ENCODE data around the gene PPP6R2.

PPP6R2 gene

DNA sequence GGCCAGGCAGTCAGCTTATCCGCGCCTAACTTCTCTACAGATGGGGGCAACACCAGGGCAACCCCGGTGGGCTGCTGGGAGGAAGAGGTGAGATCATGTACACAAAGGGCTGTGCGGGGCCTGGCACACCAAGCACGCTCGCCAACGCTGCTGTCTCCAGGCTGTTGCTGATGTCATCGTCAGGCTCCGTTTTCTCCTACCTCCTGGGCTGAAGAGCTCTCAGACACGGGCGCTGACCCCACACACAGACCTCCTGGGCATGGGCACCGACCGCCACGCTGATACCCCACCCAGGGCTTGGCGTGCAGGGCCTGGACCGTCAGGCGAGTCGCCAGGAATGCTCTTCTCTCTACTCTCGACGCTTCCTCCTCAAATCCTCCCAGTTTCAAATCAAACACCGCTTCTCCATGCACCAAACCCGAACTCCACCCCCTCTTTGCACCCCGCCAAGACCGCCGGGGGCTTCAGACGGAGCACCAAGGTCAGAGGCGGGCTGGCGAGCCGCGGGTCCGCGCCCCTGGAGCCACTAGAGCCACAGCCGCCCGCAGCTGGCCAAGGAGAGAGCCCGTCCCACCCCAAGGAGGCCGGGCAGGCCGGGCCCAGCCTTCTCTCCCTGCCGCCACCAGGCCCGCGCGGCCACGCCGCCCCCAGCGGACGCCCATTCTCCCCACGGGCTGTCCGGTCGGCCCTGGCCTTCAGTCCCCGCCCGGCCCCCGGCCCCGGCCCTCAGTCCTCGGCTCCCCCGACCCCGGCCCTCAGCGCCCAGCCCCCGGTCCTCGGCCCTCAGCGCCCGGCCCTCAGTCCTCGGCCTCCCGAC is 130.9 kb downstream of the PPP6R2 start:
- no peak for DNase-seq

DNA sequence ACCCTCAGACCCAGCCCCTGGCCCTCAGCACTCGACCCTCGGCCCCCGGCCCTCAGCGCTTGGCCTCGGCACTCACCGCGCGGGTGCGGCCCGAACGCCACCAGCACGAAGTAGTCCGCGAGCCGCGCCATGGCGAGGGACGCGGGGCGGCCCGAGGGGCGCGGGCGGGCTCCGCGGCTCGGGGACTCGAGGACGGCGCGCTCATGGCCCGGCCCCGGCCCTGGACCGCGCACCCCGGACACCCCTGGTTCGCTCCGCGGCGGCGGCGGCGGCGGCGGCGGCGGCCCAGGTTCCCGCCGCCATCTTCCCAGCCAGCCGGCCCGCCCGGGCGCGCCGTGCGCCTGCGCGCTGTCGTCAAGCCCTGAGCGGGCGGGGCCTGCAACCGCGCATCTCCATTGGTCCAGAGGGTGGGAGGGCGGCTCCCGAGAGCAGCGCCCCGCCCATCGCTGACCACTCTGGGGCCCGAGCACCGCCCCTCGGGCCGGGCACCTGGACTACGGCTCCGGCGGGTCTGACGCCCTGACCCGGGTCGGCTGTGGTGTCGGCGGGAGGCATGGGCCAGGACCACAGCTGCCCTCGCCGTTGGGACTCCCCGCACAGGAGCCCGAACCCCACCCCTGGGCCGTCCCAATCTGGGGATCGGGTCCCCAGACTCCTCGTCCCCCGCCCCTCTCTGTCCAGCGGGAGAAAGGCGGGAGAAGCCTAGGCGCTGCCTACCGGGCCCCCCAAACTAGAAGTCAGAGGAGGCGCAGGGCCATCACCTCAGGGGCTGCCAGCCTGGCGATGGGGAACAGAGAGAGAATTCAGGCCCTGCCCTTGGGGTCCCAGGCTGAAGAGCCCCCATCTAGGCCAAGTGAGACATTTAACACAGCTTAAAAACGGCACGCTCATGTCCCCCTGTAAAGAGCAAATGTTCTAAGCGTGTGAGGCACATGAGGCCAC is 131.9 kb downstream of the PPP6R2 start, which contains the start of gene SBF1:
TSS of gene SBF1 (minus strand) at position 326 of the 942 bp plus-strand sequence. CDS start at position 131, 195 bp downstream.
- DNase-seq = peak; percentile 82

DNA sequence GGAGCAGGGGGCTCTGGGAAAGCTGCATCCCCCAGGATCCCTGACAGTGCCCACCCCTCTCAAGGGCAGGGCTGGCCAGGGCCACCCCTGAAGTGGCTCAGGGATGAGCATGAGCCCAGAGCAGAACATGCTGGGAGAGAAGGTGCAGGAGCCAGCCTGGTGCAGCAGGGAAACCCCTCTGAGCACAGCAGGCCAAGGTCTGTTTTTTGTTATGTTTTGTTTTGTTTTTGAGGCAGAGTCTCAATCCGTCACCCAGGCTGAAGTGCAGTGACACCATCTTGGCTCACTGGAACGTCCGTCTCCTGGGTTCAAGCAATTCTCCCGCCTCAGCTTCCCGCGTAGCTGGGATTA is 132.5 kb downstream of the PPP6R2 start:
- no peak for DNase-seq

DNA sequence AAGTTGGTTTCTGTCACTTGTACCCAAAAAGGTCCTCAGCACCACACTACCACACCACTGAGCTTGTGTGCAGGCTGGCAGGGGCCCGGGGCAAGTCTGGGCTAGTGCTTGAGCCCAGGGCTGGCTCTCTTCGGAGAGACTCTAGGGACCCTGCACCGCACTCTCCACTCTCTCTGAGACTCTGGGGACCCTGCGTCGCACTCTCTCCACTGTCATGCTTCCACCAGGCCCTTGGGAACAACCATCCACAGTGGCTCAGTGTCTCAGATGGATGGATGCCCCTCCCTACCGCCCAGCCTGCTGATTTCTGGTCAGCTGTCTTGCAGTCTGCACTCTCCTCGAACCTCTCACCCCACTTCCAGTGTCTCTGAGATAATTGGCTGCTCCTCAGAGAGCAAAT is 133.7 kb downstream of the PPP6R2 start:
- DNase-seq = no peak

DNA sequence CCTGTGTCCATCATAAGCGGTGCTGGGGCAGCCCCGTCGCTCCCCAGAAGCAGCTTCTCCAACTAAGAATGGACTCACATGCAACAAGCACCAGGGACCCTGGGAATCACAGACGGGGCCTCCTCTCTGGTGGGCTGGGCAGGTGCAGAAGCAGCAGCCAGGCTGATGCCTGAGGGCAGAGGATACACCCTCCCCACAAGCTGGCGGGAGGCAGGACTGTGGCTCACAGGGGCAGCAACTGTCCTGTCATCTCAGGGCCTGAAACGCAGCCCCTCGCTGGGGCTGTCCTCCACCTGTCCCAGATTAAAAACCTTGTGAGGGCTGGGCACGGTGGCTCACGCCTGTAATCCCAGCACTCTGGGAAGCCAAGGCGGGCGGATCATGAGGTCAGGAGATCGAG is 134.8 kb downstream of the PPP6R2 start:
- DNase-seq = no peak

DNA sequence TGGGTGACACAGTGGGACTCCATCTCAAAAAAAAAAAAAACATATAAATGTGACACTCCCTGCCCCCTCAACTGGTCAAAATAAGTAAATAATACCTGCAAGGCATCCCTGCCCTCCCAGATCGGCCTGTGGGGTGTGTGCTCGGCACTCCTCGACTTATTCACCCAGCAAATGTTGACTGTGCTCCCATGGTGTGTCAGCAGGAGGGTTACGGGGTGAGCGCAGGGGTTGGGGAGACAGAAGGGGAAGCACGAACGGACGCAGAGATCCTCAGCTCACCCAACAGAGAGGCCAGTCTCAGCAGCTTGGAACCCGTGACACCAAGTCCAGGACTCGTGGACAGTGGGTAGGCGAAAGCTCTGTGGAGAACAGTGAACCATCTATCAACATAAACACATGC is 136.6 kb downstream of the PPP6R2 start:
- DNase-seq = no peak

DNA sequence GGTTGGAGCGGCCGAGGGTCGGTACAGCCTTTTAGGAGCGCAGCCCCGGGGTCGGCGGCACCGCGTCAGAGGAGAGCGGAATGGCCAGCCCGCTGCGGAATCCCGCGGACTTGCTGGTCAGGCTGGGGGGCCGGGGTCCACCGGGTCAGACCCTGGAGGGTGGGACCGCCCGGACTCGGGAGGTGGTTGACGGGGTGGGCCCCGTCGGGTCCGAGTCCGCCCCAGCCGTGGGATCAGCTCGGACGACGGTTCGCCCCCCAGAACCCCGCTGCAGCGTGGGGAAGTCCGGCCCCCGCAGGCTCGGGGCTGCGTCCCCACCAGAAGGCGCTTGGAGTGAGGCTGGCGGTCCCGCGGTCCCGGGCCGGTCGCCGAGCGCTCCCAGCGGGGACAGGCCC is 137.9 kb downstream of the PPP6R2 start:
- no peak for DNase-seq

DNA sequence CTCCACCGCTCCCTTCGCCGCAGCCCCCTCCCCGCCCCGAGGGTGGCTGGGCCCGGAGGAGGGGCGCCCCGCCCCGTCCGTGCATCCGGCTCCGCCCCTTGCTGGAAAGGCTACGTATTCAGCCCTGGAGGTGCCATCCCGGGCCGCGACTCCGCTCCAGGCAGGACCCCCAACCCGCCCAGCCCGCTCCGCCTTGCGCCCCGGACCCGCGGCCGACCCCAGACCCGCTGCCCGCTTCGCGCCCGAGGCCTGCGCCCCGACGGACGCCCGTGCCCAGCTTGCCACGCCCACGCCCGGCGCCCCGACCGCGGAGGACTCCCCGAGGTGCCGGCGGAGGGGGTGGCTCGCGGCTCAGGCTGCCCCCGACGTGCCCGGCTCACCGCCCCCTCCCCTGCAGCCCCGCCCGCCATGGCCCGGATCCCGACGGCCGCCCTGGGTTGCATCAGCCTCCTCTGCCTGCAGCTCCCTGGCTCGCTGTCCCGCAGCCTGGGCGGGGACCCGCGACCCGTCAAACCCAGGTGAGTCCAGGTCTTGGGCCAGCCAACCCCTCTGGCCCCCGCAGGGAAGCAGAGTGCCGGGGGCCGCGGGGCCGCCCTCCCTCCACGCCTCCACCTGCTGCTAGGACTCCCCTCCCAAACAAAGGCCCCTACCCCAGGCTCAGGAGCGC is 138.4 kb downstream of the PPP6R2 start, which contains the start of gene ADM2:
TSS of gene ADM2 (plus strand) at position 104 of the 667 bp plus-strand sequence. CDS start at position 409, 305 bp downstream.
- DNase-seq = no peak

DNA sequence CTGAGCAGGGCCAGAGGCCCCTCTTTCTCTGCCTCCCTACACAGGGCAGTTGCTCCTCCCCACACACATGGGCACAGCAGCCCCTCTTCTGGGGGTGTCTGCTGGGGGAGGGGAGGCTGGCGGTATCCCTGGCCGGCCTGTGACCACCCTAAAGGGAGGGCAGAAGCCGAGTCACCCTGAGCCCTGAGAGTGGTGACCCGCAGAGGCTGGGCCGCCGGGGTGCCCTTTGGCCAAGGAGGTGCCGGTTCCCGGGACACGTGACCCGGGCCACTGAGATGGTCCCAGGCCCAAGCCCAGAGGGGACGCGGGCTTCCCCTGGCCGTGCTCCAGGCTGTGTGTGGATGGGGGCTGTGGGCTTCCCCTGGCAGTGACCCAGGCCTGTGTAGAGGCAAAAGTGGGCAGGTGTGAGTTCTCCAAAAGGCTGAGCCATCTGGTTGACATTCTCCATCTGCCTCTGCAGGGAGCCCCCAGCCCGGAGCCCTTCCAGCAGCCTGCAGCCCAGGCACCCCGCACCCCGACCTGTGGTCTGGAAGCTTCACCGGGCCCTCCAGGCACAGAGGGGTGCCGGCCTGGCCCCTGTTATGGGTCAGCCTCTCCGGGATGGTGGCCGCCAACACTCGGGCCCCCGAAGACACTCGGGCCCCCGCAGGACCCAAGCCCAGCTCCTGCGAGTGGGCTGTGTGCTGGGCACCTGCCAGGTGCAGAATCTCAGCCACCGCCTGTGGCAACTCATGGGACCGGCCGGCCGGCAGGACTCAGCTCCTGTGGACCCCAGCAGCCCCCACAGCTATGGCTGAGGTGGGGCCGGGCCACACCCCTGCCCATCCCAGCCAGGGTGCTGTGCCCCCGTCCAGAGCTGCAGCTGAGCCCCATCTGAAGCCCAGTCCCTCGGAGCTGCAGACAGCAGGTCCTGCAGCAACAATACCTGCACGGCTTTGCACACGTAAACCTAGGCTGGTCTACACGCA is 139.3 kb downstream of the PPP6R2 start:
- DNase-seq = no peak

DNA sequence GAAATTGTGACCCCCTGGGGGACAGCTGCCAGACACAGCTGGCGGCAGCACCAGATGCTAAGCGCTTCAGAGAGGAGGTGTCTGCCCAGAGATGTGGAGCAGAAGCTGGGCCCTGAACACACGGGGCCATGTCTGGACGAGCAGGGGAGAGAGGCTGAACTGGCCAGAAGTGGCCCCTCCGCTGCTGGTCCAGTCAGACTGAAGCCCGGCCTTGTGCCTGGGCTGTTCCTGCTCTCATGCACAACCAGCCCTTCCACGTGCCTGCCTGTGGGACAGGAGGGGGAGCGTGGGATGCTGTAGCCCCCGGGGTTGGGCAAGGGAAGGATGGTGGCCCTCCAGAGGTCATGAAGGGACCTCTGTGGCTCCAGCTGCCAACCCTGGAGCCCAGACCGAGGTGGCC is 140.0 kb downstream of the PPP6R2 start:
- DNase-seq = no peak

DNA sequence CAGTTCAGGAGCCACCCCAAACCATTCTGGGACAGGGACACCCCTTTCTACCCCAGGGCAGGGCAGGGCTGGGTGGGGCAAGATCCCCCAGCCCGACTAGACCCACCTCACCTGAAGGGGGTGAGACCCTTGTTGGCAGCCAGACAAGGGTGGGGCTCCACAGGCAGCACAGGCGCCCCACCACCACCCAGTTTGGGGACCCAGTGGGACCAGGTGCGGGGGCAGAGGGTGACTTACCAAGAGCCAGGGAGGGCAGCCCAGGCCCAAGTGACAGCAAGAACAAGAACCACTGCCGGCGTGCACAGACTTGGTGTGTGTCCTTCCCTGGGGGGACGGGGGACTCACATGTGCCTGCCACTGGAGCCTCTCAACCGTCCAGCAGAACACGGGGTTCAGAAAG is 140.4 kb downstream of the PPP6R2 start:
- DNase-seq = no peak

DNA sequence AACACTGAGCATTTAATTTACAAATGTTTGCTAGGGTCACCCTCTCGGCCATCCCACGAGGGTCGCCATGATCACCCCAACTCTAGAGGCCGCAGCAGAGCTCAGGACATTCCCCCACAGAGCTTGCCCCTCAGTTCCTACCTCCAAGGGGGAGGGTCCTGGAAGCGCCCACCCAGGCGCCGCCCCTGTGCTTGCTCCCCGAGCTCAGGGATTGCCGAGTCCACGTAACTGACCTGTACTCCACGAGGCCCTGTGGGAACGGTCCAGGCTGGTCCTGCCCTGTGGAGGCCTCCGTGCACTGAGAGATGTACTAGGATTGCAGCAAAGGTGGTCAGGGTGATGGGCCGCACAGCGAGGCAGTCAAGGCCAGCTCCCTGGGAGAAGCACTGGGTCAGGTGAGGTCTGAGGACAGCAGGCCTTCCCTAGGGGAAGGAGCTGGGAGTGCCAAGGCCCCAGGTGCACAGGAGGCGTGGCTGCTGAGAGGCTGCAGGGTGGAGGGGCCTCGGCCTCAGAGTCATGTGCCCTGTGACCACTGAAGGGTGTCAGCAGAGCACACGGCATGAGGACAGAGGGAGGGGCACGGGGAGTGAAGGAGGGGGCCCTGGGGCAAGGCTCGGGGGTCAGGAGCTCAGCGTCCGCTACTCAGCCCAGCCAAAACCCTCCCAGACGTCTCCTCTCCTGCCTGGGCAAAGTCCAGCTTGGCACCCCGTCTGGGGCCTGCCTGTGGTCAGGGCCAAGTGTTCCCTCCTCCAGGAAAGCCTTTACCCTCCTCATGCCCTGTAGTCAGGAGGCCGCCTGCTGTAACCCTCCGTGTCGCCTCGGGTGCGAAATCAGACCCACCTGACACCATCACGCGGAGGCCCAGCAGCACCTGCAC is 141.1 kb downstream of the PPP6R2 start:
- no peak for DNase-seq

DNA sequence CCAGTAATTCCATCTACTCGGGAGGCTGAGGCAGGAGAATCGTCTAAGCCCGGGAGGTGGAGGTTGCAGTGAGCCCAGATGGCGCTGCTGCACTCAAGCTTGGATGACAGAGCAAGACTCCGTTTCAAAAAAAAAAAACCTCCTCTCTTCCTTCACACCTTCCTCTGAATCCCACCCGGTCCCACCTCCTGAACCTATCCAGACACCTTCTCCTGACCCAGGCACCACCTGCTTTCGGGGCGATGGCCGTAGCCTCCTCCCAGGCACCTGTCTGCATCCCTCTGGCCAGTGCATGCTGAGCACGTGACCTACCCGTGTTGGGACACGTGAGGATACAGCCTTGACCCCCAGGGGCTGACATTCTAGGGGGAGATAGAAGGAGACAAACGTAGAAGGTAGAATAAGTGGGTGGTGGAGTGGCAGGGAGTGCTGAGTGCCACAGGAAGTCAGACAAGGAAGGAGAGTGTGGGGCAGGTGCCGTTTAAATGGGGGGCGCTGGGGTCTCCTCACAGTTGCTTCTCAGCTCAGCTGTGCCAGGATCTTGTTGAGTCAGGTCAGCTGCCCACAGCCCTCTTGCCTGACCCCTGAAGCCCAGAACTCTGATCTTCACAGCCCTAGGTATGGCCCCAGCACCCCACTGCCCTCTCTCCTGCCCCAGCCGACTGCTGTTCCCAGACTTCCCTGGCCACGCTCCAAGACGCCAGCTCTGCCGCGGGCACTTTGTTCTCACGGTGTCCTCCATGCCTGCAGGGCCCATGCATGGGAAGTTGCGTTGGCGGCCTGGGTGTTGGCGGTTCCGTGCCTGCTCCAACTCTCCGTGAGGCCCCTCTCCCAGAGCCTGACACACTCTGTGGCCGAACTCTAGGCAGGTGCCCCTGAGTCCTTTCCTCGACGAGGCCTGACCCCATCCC is 142.3 kb downstream of the PPP6R2 start:
- DNase-seq = no peak

DNA sequence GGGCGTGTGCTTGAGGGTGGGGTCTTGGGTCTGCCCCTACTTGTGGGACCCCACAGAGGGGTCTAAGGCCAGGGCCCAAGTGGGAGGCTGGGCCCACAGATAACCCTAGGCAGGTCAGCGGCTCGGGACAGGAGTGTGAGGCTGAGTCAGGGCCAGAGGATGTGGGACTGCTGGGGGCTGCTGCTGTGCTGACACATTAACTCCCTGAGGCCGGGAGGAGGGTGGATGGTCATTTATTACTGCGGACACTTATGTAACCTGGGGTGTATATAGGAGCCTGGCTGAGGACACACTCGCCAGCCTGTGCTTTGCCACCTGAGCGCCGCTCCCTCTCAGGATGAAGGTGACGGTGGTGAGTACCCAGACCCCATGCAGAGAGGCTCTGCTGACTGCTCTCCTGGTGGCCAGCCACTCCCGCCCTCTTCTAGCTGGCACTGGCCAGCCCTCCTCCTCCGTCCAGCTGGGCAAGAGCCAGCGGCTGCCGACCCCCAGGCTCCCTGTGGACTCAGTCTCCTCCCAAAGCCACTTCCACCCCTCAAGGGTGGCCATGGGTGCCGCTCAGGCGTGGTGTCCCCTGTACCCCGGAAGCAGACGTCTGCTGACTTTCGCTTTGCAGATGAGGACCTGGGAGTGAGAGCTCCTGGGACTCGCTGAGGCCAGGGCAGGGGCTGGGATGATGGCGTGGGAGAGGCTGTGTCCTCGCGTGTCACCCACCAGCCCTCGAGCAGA is 143.6 kb downstream of the PPP6R2 start, which contains the start of gene MIOX:
TSS of gene MIOX (plus strand) at position 299 of the 729 bp plus-strand sequence. CDS start at position 338, 39 bp downstream.
- DNase-seq = no peak

DNA sequence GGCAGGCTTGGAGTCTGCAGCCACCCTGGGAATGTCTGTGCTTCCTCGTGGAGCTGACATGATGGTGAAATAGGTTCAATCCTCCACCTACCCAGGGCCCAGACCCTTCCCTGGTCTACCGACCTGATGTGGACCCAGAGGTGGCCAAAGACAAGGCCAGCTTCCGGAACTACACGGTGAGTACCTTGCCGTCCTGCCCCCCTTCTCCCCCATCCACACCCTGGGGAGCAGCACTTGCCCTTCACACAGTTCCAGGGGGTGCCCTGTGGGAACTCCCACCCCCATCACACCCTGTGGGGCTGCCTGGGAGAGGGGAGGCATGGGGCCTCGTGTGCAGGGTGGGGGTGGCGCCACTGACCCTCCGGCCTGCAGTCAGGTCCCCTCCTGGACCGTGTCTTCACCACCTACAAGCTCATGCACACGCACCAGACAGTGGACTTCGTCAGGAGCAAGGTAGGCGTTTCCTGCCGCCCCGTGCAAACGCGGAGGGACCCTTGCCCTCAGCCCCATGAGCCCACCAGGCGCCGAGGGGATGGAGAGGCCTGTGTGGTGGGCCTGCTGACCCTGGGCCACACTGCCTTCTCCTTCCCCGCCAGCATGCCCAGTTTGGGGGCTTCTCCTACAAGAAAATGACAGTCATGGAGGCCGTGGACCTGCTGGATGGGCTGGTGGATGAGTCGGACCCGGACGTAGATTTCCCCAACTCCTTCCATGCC is 144.3 kb downstream of the PPP6R2 start:
- no peak for DNase-seq

DNA sequence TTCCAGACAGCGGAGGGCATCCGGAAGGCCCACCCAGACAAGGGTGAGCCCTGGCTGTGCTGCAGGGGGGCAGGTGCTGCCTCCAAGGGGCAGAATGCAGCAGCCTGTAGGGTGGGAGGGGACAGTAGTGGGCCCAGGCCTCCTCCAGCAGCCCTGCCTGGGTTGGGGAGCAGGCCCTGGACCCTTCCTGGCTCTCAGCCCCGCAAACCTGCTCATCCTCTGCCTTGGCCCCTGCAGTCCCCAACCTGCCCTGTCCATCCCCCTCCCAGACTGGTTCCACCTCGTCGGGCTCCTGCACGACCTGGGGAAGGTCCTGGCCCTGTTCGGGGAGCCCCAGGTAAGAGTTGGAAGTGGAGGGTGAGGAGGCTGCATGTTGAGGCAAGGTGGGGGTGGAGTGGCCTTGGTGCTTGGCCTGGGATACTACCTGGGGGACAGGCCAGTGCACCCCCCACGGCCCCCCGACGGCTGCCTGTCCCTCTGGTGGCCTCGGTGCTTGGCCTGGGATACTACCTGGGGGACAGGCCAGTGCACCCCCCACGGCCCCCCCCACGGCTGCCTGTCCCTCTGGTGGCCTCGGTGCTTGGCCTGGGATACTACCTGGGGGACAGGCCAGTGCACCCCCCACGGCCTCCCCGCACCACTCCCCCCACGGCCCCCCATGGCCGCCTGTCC is 145.0 kb downstream of the PPP6R2 start:
- no peak for DNase-seq

DNA sequence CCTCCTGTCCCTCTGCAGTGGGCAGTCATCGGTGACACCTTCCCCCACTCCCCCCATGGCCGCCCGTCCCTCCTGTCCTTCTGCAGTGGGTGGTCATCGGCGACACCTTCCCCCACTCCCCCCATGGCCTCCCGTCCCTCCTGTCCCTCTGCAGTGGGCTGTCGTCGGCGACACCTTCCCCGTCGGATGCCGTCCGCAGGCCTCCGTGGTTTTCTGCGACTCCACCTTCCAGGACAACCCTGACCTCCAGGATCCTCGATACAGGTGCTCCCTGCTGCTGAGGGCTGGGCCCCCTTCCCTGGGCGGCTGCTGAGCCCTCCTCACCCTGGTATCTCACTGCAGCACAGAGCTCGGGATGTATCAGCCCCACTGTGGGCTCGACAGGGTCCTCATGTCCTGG is 145.8 kb downstream of the PPP6R2 start:
- no peak for DNase-seq
